Measurements from ENCODE around the gene CCDC59.

- TF ChIP-seq YY1 (IDR thresholded peaks at IDR 0.05; ENCODE audit: low read depth, low read length), result no peak
- no peak for TF ChIP-seq SIX5 (IDR thresholded peaks at IDR 0.05; ENCODE audit: low read depth, low read length, severe bottlenecking)
- TF ChIP-seq TARDBP (IDR thresholded peaks at IDR 0.05; ENCODE audit: borderline replicate concordance), result no peak
- TF ChIP-seq POLR2A (IDR thresholded peaks at IDR 0.05; ENCODE audit: low read depth, low read length), result no peak
- TF ChIP-seq CTCF (IDR thresholded peaks at IDR 0.05 in 2 of 3, conservative IDR thresholded peaks at IDR 0.05 in 1 of 3; ENCODE audit: control insufficient read depth in 2 of 3, extremely low read depth in 1 of 3, insufficient read depth in 1 of 3, low read depth in 3 of 3, low read length in 3 of 3), result no peak
- no peak for TF ChIP-seq PRDM15 (CRISPR knock-in tag; IDR thresholded peaks at IDR 0.05)
- TF ChIP-seq RAD21 (IDR thresholded peaks at IDR 0.05; ENCODE audit: insufficient read depth, low read depth, low read length), result no peak
- TF ChIP-seq ZNF24 (IDR thresholded peaks at IDR 0.05), result no peak
Observed at GRCh38 chr12:82366197-82366596, 8.0 kb upstream of the CCDC59 start.

All from GM12878 (cell line).